Liver (tissue), 9 donors: Measurements from ENCODE around the gene LRRC27. TPM values are rescaled to one million over a fixed set of nuclear protein-coding genes. Genes with fewer than 3 reads are reported as not detected.

Experiments used
- DNase-seq: peaks from one replicate; pipeline ENCODE4 v3.0.0-alpha.2; 2017; ENCODE audit warnings: low spot score
- H3K27ac ChIP-seq, 2 donors: one replicate each; pipeline ENCODE4 v1.7.0; 2013; ENCODE audit warnings: inconsistent platforms in 2 of 2, low read length in 2 of 2, control low read depth in 1 of 2, low read depth in 1 of 2, mild to moderate bottlenecking in 1 of 2
- H3K27me3 ChIP-seq, 4 donors: one replicate each; pipeline versions ENCODE4 v1.6.1 to v1.7.0; 2013; ENCODE audit warnings: low read length in 3 of 4, inconsistent platforms in 1 of 4, mild to moderate bottlenecking in 1 of 4, moderate library complexity in 1 of 4; ENCODE audit not compliant: control insufficient read depth in 4 of 4, insufficient read depth in 4 of 4
- H3K36me3 ChIP-seq, 4 donors: one replicate each; pipeline versions ENCODE4 v1.6.1 to v1.7.0; 2013; ENCODE audit warnings: low read length in 3 of 4, mild to moderate bottlenecking in 3 of 4, low read depth in 1 of 4, moderate library complexity in 1 of 4; ENCODE audit not compliant: control insufficient read depth in 4 of 4, insufficient read depth in 3 of 4
- H3K4me1 ChIP-seq, 4 donors: one replicate each; pipeline versions ENCODE4 v1.6.1 to v1.7.0; 2013; ENCODE audit warnings: low read length in 3 of 4, mild to moderate bottlenecking in 3 of 4, moderate library complexity in 1 of 4; ENCODE audit not compliant: control insufficient read depth in 4 of 4, insufficient read depth in 4 of 4
- H3K4me3 ChIP-seq, 3 donors: one replicate each; pipeline versions ENCODE4 v1.6.1 to v1.7.0; 2013; ENCODE audit warnings: low read length in 3 of 3, control low read depth in 1 of 3, low read depth in 1 of 3, mild to moderate bottlenecking in 1 of 3
- H3K9ac ChIP-seq, 2 donors: one replicate each; pipeline ENCODE4 v1.7.0; 2013; ENCODE audit warnings: low read length in 2 of 2, mild to moderate bottlenecking in 2 of 2, moderate library complexity in 2 of 2, control low read depth in 1 of 2, low read depth in 1 of 2
- H3K9me3 ChIP-seq, 4 donors: one replicate each; pipeline versions ENCODE4 v1.6.1 to v1.7.0; 2013; ENCODE audit warnings: low read length in 3 of 4; ENCODE audit not compliant: control insufficient read depth in 4 of 4
- CTCF ChIP-seq: fragments of 150-350 bp; IDR thresholded peaks from 2 replicates; pipeline ENCODE4 v1.5.1; 2017; ENCODE audit warnings: improper control_type of control experiment, low read depth, low read length; ENCODE audit not compliant: missing input control
- EGR1 ChIP-seq, 2 donors: IDR thresholded peaks; 2 replicates each; pipeline ENCODE4 v1.6.1; 2016 to 2018; ENCODE audit warnings: antibody characterized with exemption in 2 of 2, low read depth in 2 of 2
- FOXA1 ChIP-seq: IDR thresholded peaks from 2 replicates; pipeline ENCODE4 v1.6.1; 2016; ENCODE audit warnings: antibody characterized with exemption
- FOXA2 ChIP-seq: IDR thresholded peaks from 2 replicates; pipeline ENCODE4 v1.6.1; 2016; ENCODE audit warnings: antibody characterized with exemption
- HNF4A ChIP-seq, 2 donors: conservative IDR thresholded peaks; 2 replicates each; pipeline ENCODE4 v1.6.1; 2016; ENCODE audit warnings: antibody characterized with exemption in 2 of 2, mild to moderate bottlenecking in 2 of 2
- MAX ChIP-seq: IDR thresholded peaks from 2 replicates; pipeline ENCODE4 v1.6.1; 2016; ENCODE audit warnings: antibody characterized with exemption
- NR2F2 ChIP-seq: IDR thresholded peaks from 2 replicates; pipeline ENCODE4 v1.6.1; 2016; ENCODE audit warnings: antibody characterized with exemption
- RAD21 ChIP-seq, 2 donors: IDR thresholded peaks; 2 replicates each; pipeline ENCODE4 v1.6.1; 2016; ENCODE audit warnings: antibody characterized with exemption in 2 of 2, mild to moderate bottlenecking in 2 of 2
- RXRA ChIP-seq, 2 donors: IDR thresholded peaks; 2 replicates each; pipeline ENCODE4 v1.6.1; 2017 to 2018; ENCODE audit warnings: antibody characterized with exemption in 2 of 2, mild to moderate bottlenecking in 1 of 2
- SP1 ChIP-seq: IDR thresholded peaks from 2 replicates; pipeline ENCODE4 v1.6.1; 2018; ENCODE audit warnings: antibody characterized with exemption, mild to moderate bottlenecking
- TAF1 ChIP-seq: conservative IDR thresholded peaks from 2 replicates; pipeline ENCODE4 v1.6.1; 2016; ENCODE audit warnings: antibody characterized with exemption, mild to moderate bottlenecking
- YY1 ChIP-seq: IDR thresholded peaks from 2 replicates; pipeline ENCODE4 v1.6.1; 2016; ENCODE audit warnings: antibody characterized with exemption, mild to moderate bottlenecking
- WGBS: extraction: QIAGEN DNeasy Blood & Tissue Kit; methylation state at CpG from one replicate; pipeline ENCODE4 v1.1.7; 2013; 5-methylcytosine and 5-hydroxymethylcytosine counted together
- polyA plus RNA-seq, 2 donors: library from polyadenylated mRNA; stranded (reverse) in 1 of 2; unstranded in 1 of 2; fragments of 200-250 nt in 1 of 2; fragments of >200 nt in 1 of 2; fragmentation: Nextera tagmentation in 1 of 2; extraction: Ambion mirVana in 1 of 2; gene quantifications; one replicate each; pipeline versions ENCODE4 v1.2.1 to v1.2.3, GENCODE V29; 2013 to 2015
- total RNA-seq, 2 donors: library from RNA; depleted of rRNA; stranded (reverse); fragments of >200 nt; gene quantifications; one replicate each; pipeline ENCODE4 v1.2.3, GENCODE V29; 2014
- TF ChIP-seq, protein P1 (sequence below): IDR thresholded peaks from 2 replicates; pipeline ENCODE4 v1.6.1; 2016; ENCODE audit warnings: antibody characterized with exemption
- donor health status: healthy.
- donor health status: healthy.
- donor health status: healthy.
- donor health status: healthy.
- donor health status: healthy.

LRRC27 gene
- total and polyA plus RNA-seq, 4 donors: 1.8 to 2.8 (median 2.6) TPM

DNA sequence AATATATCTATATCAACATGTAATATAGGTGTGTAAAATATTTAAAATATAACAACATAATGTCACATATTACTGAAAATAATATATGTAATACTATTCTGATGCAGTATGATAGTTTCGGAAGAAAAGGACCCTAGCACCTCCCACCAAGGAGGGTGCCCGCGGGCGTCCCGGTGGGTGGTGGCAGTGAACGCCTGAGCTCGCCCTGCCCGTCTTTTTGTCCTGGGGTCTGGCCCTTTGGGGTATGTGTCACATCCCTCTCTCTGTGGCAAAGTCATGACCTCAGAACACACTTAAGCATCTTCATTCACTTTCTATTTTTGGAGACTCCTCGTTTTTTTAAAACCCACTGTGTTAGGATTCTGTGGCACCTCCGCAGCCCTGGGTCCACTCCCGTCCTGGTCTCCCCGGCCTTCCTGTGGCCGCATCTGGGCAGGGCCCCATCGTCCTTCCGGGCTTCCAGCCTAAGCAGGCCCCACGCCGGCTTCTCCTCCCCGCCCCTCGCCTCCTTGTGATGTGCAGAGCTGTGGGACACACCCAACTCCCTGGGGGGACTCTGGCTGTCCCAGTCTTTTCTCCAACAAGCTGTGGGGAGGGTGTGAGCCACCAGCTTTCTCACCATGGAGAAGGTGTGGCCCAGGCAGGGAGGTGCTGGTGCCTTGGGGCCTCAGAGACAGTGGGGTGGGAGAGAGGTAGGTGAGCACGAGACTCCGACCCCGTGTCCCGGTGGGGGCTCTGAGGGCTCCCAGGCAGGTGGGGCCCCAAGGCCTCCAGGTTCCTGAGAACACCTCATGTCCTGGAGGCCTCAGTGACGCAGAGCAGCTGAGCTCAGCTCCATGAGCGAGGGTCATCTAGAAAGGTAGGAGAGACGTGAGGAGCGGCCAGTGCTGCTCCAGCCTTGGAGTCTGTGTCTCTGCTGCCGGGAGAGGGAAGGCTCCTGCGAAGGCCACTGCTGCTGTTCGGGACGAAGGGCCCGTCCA lies 81.5 kb downstream of the LRRC27 start:
- no peaks in the 10 kb centered on the region for H3K9me3 ChIP-seq
- no peak for DNase-seq
- no peak overlapping the region for H3K9ac ChIP-seq
- H3K27ac ChIP-seq: no peak overlapping the region
- no peak overlapping the region for H3K4me3 ChIP-seq
- 83% methylated on average over 32 of the region's 32 CpGs for WGBS
- H3K36me3 ChIP-seq: no peaks in the 10 kb centered on the region
- no peak for TF ChIP-seq SP1
- no peak for TF ChIP-seq CTCF
- no peak for TF ChIP-seq RXRA (IDR thresholded peaks at IDR 0.05)
- TF ChIP-seq NR2F2: no peak
- no peak for TF ChIP-seq YY1
- no peak for TF ChIP-seq FOXA2
- no peak for TF ChIP-seq EGR1 (IDR thresholded peaks at IDR 0.05; ENCODE audit: low read depth in 2 of 2)
- H3K4me1 ChIP-seq: peaks cover 0 to 8% (median 4%) of the 10 kb centered on the region in 4 donors
- H3K27me3 ChIP-seq: no peaks in the 10 kb centered on the region

- Histone ChIP-seq H3K27me3 (no peaks in the 10 kb centered on the region), H3K4me3 (no peak overlapping the region), H3K36me3 (no peaks in the 10 kb centered on the region), H3K4me1 (peaks cover 0 to 13% (median 1%) of the 10 kb centered on the region in 4 donors), H3K9me3 (no peaks in the 10 kb centered on the region), H3K27ac (no peak overlapping the region), H3K9ac (no peak overlapping the region)
- DNase-seq: no peak
- 91% methylated on average over 21 of the region's 21 CpGs for WGBS
- TF ChIP-seq YY1: no peak
- TF ChIP-seq, protein P1, sequence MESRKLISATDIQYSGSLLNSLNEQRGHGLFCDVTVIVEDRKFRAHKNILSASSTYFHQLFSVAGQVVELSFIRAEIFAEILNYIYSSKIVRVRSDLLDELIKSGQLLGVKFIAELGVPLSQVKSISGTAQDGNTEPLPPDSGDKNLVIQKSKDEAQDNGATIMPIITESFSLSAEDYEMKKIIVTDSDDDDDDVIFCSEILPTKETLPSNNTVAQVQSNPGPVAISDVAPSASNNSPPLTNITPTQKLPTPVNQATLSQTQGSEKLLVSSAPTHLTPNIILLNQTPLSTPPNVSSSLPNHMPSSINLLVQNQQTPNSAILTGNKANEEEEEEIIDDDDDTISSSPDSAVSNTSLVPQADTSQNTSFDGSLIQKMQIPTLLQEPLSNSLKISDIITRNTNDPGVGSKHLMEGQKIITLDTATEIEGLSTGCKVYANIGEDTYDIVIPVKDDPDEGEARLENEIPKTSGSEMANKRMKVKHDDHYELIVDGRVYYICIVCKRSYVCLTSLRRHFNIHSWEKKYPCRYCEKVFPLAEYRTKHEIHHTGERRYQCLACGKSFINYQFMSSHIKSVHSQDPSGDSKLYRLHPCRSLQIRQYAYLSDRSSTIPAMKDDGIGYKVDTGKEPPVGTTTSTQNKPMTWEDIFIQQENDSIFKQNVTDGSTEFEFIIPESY: no peak
- no peak for TF ChIP-seq TAF1
- TF ChIP-seq HNF4A (conservative IDR thresholded peaks at IDR 0.05): no peak
- TF ChIP-seq MAX: no peak
- TF ChIP-seq RAD21 (IDR thresholded peaks at IDR 0.05): no peak
- TF ChIP-seq FOXA1: no peak
Measured at GRCh38 chr10:132414402-132415016, 82.5 kb downstream of the LRRC27 start.
